ENCODE results near the gene C8B.

Gene C8B

GRCh38 chr1:56908619-56909221, 57.1 kb downstream of the C8B start:
- Histone ChIP-seq H3K9ac (ENCODE audit: low read length) (no peak overlapping the region), H3K36me3 (ENCODE audit: control insufficient read depth, insufficient read depth, low read length) (no peaks in the 10 kb centered on the region), H3K4me3 (ENCODE audit: low read length) (no peak overlapping the region), H3K27me3 (ENCODE audit: control insufficient read depth, insufficient read depth, low read length) (no peaks in the 10 kb centered on the region), H3K4me1 (ENCODE audit: control insufficient read depth, insufficient read depth, low read length) (peaks cover 12% of the 10 kb centered on the region), H3K9me3 (ENCODE audit: control insufficient read depth, low read length) (no peaks in the 10 kb centered on the region)

- H3K36me3 ChIP-seq (ENCODE audit: control insufficient read depth, insufficient read depth, low read length): no peaks in the 10 kb centered on the region
- no peak overlapping the region for H3K4me3 ChIP-seq (ENCODE audit: low read length)
- no peaks in the 10 kb centered on the region for H3K9me3 ChIP-seq (ENCODE audit: control insufficient read depth, low read length)
- no peak overlapping the region for H3K9ac ChIP-seq (ENCODE audit: low read length)
- no peaks in the 10 kb centered on the region for H3K27me3 ChIP-seq (ENCODE audit: control insufficient read depth, insufficient read depth, low read length)
- peaks cover 4% of the 10 kb centered on the region for H3K4me1 ChIP-seq (ENCODE audit: control insufficient read depth, insufficient read depth, low read length)
These were observed 60.1 kb downstream of the C8B start for GRCh38 chr1:56905667-56906066.

GRCh38 chr1:56904663-56905397, 61.0 kb downstream of the C8B start:
- Histone ChIP-seq H3K4me1 (ENCODE audit: control insufficient read depth, insufficient read depth, low read length) (no peaks in the 10 kb centered on the region), H3K36me3 (ENCODE audit: control insufficient read depth, insufficient read depth, low read length) (no peaks in the 10 kb centered on the region), H3K4me3 (ENCODE audit: low read length) (no peak overlapping the region), H3K9me3 (ENCODE audit: control insufficient read depth, low read length) (no peaks in the 10 kb centered on the region), H3K9ac (ENCODE audit: low read length) (no peak overlapping the region), H3K27me3 (ENCODE audit: control insufficient read depth, insufficient read depth, low read length) (no peaks in the 10 kb centered on the region)

- no peaks in the 10 kb centered on the region for H3K27me3 ChIP-seq (ENCODE audit: control insufficient read depth, insufficient read depth, low read length)
These were observed 62.0 kb downstream of the C8B start for GRCh38 chr1:56903778-56904177.

GRCh38 chr1:56901716-56902115, 64.1 kb downstream of the C8B start:
- no peaks in the 10 kb centered on the region for H3K9me3 ChIP-seq (ENCODE audit: control insufficient read depth, low read length)
- no peak overlapping the region for H3K4me3 ChIP-seq (ENCODE audit: low read length)
- no peak overlapping the region for H3K9ac ChIP-seq (ENCODE audit: low read length)
- H3K36me3 ChIP-seq (ENCODE audit: control insufficient read depth, insufficient read depth, low read length): no peaks in the 10 kb centered on the region
- peaks cover 11% of the 10 kb centered on the region for H3K4me1 ChIP-seq (ENCODE audit: control insufficient read depth, insufficient read depth, low read length)
- no peaks in the 10 kb centered on the region for H3K27me3 ChIP-seq (ENCODE audit: control insufficient read depth, insufficient read depth, low read length)

More at GRCh38 chr1:56903778-56904177, 62.0 kb downstream of the C8B start:
- H3K9me3 ChIP-seq (ENCODE audit: control insufficient read depth, low read length): no peaks in the 10 kb centered on the region
- no peaks in the 10 kb centered on the region for H3K4me1 ChIP-seq (ENCODE audit: control insufficient read depth, insufficient read depth, low read length)
- H3K9ac ChIP-seq (ENCODE audit: low read length): no peak overlapping the region
- no peaks in the 10 kb centered on the region for H3K36me3 ChIP-seq (ENCODE audit: control insufficient read depth, insufficient read depth, low read length)
- H3K4me3 ChIP-seq (ENCODE audit: low read length): no peak overlapping the region

- Histone ChIP-seq H3K9me3 (ENCODE audit: control insufficient read depth, low read length) (no peaks in the 10 kb centered on the region), H3K9ac (ENCODE audit: low read length) (no peak overlapping the region), H3K4me1 (ENCODE audit: control insufficient read depth, insufficient read depth, low read length) (peaks cover 14% of the 10 kb centered on the region), H3K4me3 (ENCODE audit: low read length) (no peak overlapping the region), H3K27me3 (ENCODE audit: control insufficient read depth, insufficient read depth, low read length) (no peaks in the 10 kb centered on the region), H3K36me3 (ENCODE audit: control insufficient read depth, insufficient read depth, low read length) (no peaks in the 10 kb centered on the region)
These were observed 66.9 kb downstream of the C8B start for GRCh38 chr1:56898879-56899278.

- Histone ChIP-seq H3K4me3 (ENCODE audit: low read length) (no peak overlapping the region), H3K9me3 (ENCODE audit: control insufficient read depth, low read length) (no peaks in the 10 kb centered on the region), H3K36me3 (ENCODE audit: control insufficient read depth, insufficient read depth, low read length) (no peaks in the 10 kb centered on the region), H3K27me3 (ENCODE audit: control insufficient read depth, insufficient read depth, low read length) (no peaks in the 10 kb centered on the region), H3K4me1 (ENCODE audit: control insufficient read depth, insufficient read depth, low read length) (peaks cover 14% of the 10 kb centered on the region), H3K9ac (ENCODE audit: low read length) (no peak overlapping the region)
These were observed 67.8 kb downstream of the C8B start for GRCh38 chr1:56898005-56898373.

- Histone ChIP-seq H3K27me3 (ENCODE audit: control insufficient read depth, insufficient read depth, low read length) (no peaks in the 10 kb centered on the region), H3K9me3 (ENCODE audit: control insufficient read depth, low read length) (no peaks in the 10 kb centered on the region), H3K9ac (ENCODE audit: low read length) (no peak overlapping the region), H3K4me1 (ENCODE audit: control insufficient read depth, insufficient read depth, low read length) (peaks cover 14% of the 10 kb centered on the region), H3K4me3 (ENCODE audit: low read length) (no peak overlapping the region), H3K36me3 (ENCODE audit: control insufficient read depth, insufficient read depth, low read length) (no peaks in the 10 kb centered on the region)
These were observed 68.4 kb downstream of the C8B start for GRCh38 chr1:56897150-56898004.

- no peaks in the 10 kb centered on the region for H3K36me3 ChIP-seq (ENCODE audit: control insufficient read depth, insufficient read depth, low read length)
- no peak overlapping the region for H3K9ac ChIP-seq (ENCODE audit: low read length)
- H3K9me3 ChIP-seq (ENCODE audit: control insufficient read depth, low read length): no peaks in the 10 kb centered on the region
- H3K4me1 ChIP-seq (ENCODE audit: control insufficient read depth, insufficient read depth, low read length): peaks cover 14% of the 10 kb centered on the region
- no peaks in the 10 kb centered on the region for H3K27me3 ChIP-seq (ENCODE audit: control insufficient read depth, insufficient read depth, low read length)
- H3K4me3 ChIP-seq (ENCODE audit: low read length): no peak overlapping the region
These were observed 71.8 kb downstream of the C8B start for GRCh38 chr1:56894014-56894413.

- H3K4me3 ChIP-seq (ENCODE audit: low read length): no peak overlapping the region
- no peaks in the 10 kb centered on the region for H3K36me3 ChIP-seq (ENCODE audit: control insufficient read depth, insufficient read depth, low read length)
- no peaks in the 10 kb centered on the region for H3K27me3 ChIP-seq (ENCODE audit: control insufficient read depth, insufficient read depth, low read length)
- H3K4me1 ChIP-seq (ENCODE audit: control insufficient read depth, insufficient read depth, low read length): no peaks in the 10 kb centered on the region
- H3K9ac ChIP-seq (ENCODE audit: low read length): no peak overlapping the region
- no peaks in the 10 kb centered on the region for H3K9me3 ChIP-seq (ENCODE audit: control insufficient read depth, low read length)
These were observed 75.6 kb downstream of the C8B start for GRCh38 chr1:56890229-56890628.

GRCh38 chr1:56881417-56881816, 84.4 kb downstream of the C8B start:
- Histone ChIP-seq H3K36me3 (ENCODE audit: control insufficient read depth, insufficient read depth, low read length) (no peaks in the 10 kb centered on the region), H3K27me3 (ENCODE audit: control insufficient read depth, insufficient read depth, low read length) (no peaks in the 10 kb centered on the region), H3K4me3 (ENCODE audit: low read length) (no peak overlapping the region), H3K9ac (ENCODE audit: low read length) (no peak overlapping the region), H3K9me3 (ENCODE audit: control insufficient read depth, low read length) (no peaks in the 10 kb centered on the region), H3K4me1 (ENCODE audit: control insufficient read depth, insufficient read depth, low read length) (no peaks in the 10 kb centered on the region)

- Histone ChIP-seq H3K9me3 (ENCODE audit: control insufficient read depth, low read length) (no peaks in the 10 kb centered on the region), H3K36me3 (ENCODE audit: control insufficient read depth, insufficient read depth, low read length) (no peaks in the 10 kb centered on the region), H3K4me3 (ENCODE audit: low read length) (no peak overlapping the region), H3K4me1 (ENCODE audit: control insufficient read depth, insufficient read depth, low read length) (no peaks in the 10 kb centered on the region), H3K9ac (ENCODE audit: low read length) (no peak overlapping the region), H3K27me3 (ENCODE audit: control insufficient read depth, insufficient read depth, low read length) (no peaks in the 10 kb centered on the region)
These were observed 85.0 kb downstream of the C8B start for GRCh38 chr1:56880774-56881173.

Data from mucosa of stomach (tissue), 1 donor.